Lung microvascular endothelial cell (primary cell): Measurements from ENCODE around the gene RERE. TPM values are rescaled to one million over a fixed set of nuclear protein-coding genes. Genes with fewer than 3 reads are reported as not detected.

Experiments used
- DNase-seq, 2 donors: peaks; one replicate each; pipeline versions ENCODE4 v3.0.0 to v3.0.0-alpha.2; 2010; ENCODE audit warnings: low read depth in 2 of 2
- total RNA-seq: library from RNA; depleted of rRNA; stranded (reverse); fragments of >200 nt; gene quantifications from 2 replicates; pipeline ENCODE4 v1.2.1, GENCODE V29; 2014

Gene RERE
- total RNA-seq, 1 donor from 2014 or later = 86.5 TPM

GRCh38 chr1:8690253-8690525, 127.3 kb downstream of the RERE start:
- DNase-seq = no peak

GRCh38 chr1:8689431-8690252, 127.8 kb downstream of the RERE start:
- DNase-seq = no peak

- no peak for DNase-seq
Measured at GRCh38 chr1:8687538-8687937, 129.9 kb downstream of the RERE start.

- DNase-seq = peak; percentile 67 to 87
Measured at GRCh38 chr1:8687039-8687438, 130.4 kb downstream of the RERE start.

DNA sequence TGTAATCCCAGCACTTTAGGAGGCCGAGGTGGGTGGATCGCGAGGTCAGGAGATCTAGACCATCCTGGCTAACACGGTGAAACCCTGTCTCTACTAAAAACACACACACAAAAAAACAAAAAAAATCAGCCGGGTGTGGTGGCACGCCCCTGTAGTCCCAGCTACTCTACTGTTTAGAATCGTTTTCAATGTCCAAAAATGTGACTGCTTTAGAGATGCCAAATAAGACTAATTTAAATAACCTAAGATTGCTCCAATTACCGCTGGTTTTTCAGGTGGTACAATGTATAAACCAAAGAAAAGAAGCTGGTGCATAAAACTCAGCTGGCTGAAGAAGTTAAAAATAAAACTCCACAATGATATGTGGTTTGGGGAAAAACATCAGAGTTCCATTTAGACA, 132.0 kb downstream of the RERE start:
- DNase-seq = no peak

DNA sequence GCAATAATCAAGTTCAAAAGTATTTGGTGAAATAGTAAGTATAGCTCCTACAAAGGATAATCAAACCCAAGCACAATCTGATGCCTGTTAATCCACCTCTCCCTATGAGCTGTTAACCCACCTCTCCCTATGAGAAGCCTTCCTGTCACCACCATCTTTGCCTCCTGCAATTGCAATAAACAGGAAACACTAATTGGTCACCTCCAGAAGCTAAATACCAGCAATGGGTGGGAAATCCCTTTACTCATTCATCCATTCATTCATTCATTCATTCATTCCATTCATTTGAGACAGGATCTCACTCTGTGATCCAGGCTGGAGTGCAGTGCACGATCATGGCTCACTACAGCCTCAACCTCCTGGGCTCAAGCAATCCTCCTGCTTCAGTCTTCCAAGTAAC, 132.8 kb downstream of the RERE start:
- DNase-seq = peak in 1 of 2 donors; percentile 34

GRCh38 chr1:8682573-8682972, 134.9 kb downstream of the RERE start:
- DNase-seq = no peak

- no peak for DNase-seq
Measured at GRCh38 chr1:8681911-8682310, 135.5 kb downstream of the RERE start.

GRCh38 chr1:8680664-8681650, 136.5 kb downstream of the RERE start:
- DNase-seq = peak in 1 of 2 donors; percentile 18

GRCh38 chr1:8679929-8680663, 137.3 kb downstream of the RERE start:
- DNase-seq = no peak

GRCh38 chr1:8679395-8679800, 138.0 kb downstream of the RERE start:
- DNase-seq = peak; percentile 53 to 63

DNA sequence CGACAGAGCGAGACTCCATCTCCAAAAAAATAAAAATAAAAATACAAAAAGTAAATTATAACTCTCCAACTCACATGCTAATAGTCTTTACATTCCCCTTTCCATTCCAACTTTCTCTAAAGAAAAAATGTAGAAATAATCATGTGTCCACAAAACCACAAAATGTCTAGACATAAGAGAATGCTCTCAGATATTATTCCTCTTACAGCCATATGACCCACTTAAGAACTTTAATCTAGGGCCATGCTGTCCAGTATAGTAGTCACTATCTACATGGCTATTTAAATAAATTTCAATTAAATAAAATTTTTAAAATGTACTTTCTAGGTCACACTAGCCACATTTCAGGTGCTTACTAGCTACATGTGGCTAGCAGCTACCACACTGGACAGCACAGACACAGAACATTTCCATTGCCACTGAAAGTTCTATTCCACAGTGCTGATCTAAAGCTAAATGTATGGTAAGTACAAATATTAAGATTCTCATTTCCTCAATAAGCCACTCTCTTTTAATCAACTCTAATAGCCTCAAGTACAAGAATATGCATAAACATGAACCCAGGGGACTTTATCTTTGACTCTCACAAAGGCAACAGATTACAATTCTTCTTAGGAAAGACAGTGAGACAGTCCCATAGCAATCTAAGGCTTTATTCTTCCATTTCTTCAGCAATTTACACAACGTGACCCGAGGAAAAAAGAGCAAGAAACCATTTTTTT, 138.6 kb downstream of the RERE start:
- peak in 1 of 2 donors; percentile 27 for DNase-seq

DNA sequence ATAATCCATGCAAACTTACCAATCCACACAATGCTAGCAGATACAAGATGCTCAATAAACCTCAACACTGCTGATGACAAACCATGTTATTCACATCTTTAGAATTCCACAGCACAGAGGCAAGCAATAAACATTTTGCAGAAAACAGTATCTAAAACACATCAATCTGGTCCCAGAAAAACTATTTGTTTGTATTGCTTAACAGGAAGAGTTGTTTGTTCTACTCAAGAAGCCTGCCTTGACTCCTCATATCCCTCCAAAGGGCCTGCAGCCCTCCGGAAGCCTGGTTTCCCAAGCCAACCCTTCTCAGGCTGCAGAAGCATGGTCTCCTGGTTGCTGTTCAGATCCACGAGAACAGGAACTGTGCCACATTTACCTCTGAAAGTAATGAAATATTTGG, 139.7 kb downstream of the RERE start:
- no peak for DNase-seq

DNA sequence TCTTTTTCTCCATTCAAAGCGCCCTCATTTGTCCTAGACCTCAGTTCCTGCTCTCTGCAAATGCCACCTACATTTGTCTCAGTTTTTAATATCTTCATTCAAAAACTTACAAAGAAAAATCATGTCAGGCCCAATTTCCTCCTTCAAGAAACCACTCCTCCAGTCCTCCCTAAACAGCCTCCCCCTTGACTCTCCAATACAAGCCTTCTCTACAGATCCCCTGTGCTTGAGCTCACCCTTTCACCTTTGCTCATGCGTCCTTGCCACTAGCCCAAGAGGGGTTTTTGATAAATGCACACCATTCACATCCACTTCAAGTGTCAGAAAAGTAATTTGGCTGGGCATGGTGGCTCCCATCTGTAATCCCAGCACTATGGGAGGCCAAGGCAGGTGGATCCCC, 140.6 kb downstream of the RERE start:
- DNase-seq = no peak

DNA sequence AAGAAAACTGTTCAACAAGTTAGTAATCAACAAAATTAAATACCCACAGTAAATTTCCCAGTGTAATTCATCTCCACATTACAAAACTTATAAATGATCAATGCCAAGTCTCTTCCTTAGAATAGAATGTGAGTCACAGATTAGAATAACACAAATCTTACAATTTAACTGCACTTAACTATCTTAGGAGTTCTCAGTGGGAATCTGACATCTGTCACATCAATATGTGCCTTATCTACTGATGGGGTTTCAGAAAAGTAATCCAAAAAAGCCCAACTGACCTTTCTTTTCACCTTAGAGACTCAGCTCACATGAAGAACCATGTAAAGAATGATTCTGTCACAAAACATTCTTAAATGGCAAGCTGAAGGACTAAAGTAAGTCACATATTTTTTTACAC, 141.4 kb downstream of the RERE start:
- no peak for DNase-seq

DNA sequence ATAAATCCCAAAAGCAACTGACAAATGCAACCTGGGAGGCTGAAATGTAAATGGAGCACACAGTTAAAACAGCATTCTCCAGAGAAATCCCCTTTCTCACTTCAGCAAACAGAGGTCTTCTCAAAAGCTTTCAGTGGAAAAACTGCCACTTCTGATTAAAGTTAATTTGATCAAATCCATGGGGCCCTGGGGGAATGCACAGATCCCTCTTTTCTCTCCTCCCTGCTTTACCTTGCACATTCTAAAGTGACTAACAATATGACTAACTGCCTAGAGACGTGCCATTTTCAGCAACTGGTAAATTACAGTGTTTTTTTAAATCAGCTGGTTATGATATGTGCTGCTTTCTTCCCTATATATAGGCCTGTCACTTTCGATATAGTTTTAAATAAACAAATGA, 142.5 kb downstream of the RERE start:
- DNase-seq = no peak

GRCh38 chr1:8674481-8674880, 143.0 kb downstream of the RERE start:
- DNase-seq = no peak

GRCh38 chr1:8671306-8671917, 146.0 kb downstream of the RERE start:
- DNase-seq = peak; percentile 83

GRCh38 chr1:8670371-8670818, 147.0 kb downstream of the RERE start:
- no peak for DNase-seq

DNA sequence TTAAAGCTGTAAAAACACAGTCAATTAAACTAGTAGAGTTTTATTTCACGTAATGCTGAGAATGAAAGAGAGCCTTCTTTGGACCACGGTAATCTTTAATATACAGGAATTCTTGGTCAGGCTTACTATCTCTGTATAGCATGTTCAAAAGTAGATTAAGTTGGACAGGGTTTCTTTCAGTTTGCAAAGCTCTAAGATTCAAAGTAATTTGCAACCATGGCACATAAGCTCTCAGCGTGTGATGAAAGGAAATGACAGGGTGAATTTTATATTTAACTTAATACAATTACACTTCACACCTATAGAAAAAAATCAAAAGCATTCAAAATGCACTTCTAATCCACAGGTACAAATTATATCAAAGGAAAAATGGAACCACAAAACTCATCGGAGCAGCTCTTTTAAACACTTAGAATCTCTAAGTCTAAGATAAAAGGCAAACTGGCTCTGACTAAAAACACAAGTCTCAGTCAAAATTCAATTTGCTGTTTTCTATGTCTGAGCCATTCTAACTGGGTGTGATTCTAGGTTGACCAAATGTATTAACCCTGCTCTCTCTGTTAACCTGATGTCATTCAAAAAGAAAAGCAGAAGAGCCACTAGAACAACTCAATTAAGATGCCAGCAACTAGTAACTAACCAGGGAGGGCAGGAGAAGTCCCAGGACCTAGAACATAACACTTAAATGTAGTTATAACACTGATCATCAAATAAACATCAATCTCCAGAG, 147.7 kb downstream of the RERE start:
- DNase-seq = no peak
